GM23248 (cell line): ENCODE results near the gene MFAP4.

Experiments used
- EZH2 ChIP-seq: fragments of 200-600 bp; sonication (generic); IDR thresholded peaks from 2 replicates; pipeline ENCODE4 v1.6.1; 2018; ENCODE audit warnings: antibody characterized with exemption, mild to moderate bottlenecking; ENCODE audit not compliant: insufficient read depth, poor library complexity, severe bottlenecking
- EZH2phosphoT487 ChIP-seq: fragments of 200-600 bp; sonication (generic); IDR thresholded peaks from 2 replicates; pipeline ENCODE4 v1.6.1; 2018; ENCODE audit warnings: antibody characterized with exemption, moderate library complexity, mild to moderate bottlenecking, low read depth; ENCODE audit not compliant: insufficient read depth

- TF ChIP-seq EZH2 (no peak), EZH2phosphoT487 (no peak)
Measured at GRCh38 chr17:19341211-19341631, 45.8 kb downstream of the MFAP4 start.
